GM10248 (cell line): Measurements from ENCODE around the gene FASN.

ENCODE experiments used
- CTCF ChIA-PET: fragments of 300-600 bp; sonication (Branson Sonifier 250); formaldehyde crosslinking; extraction: SDS; loops from one replicate; lab custom pipeline; 2021; ENCODE audit warnings: antibody characterized with exemption; lab: Yijun Ruan, JAX
- POLR2A ChIA-PET: fragments of 350-650 bp; sonication (Branson Sonifier 250); formaldehyde crosslinking; extraction: SDS; loops from one replicate; lab custom pipeline; 2020; ENCODE audit warnings: antibody characterized with exemption; lab: Yijun Ruan, JAX
- DNase-seq: peaks from one replicate; pipeline ENCODE4 v3.0.0; 2012; ENCODE audit errors: extremely low spot score
- TF ChIP-seq, protein P1 (sequence below): IDR thresholded peaks from 2 replicates; pipeline ENCODE4 v1.5.1; 2012; ENCODE audit warnings: mild to moderate bottlenecking, low read depth; ENCODE audit errors: extremely low read depth, missing control alignments, control extremely low read depth

Gene FASN

DNA sequence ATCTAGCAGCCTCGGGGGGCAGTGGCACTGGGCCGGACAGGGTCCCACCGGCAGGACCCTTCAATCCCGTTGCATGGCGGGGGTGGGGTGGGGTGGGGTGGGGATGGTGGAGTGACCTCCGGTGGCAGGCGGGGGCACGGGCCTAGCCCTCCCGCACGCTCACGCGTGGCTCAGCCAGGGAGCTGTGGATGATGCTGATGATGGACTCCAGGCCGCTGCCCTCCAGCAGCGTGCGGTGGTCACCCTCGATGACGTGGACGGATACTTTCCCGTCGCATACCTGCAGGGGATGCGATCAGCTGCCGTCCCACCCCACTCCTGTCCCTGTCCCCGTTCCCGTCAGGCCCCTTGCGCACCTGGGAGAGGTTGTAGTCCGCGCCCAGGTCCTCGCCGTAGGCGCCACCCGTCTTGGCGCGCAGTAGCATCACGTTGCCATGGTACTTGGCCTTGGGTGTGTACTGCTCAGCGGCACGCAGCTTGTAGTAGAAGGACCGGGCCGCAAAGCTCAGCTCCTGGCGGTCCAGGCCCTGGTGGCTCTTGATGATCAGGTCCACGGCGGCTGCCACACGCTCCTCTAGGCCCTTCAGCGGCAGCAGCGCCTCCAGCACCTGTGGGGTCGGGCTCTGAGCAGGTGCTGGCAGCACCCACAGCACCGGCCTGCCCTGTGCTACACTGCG is 18.9 kb downstream of the FASN start:
- CTCF ChIA-PET = no interaction called here
- POLR2A ChIA-PET = no interaction called here
- no peak for DNase-seq
- TF ChIP-seq, protein P1, sequence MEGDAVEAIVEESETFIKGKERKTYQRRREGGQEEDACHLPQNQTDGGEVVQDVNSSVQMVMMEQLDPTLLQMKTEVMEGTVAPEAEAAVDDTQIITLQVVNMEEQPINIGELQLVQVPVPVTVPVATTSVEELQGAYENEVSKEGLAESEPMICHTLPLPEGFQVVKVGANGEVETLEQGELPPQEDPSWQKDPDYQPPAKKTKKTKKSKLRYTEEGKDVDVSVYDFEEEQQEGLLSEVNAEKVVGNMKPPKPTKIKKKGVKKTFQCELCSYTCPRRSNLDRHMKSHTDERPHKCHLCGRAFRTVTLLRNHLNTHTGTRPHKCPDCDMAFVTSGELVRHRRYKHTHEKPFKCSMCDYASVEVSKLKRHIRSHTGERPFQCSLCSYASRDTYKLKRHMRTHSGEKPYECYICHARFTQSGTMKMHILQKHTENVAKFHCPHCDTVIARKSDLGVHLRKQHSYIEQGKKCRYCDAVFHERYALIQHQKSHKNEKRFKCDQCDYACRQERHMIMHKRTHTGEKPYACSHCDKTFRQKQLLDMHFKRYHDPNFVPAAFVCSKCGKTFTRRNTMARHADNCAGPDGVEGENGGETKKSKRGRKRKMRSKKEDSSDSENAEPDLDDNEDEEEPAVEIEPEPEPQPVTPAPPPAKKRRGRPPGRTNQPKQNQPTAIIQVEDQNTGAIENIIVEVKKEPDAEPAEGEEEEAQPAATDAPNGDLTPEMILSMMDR = no peak

DNA sequence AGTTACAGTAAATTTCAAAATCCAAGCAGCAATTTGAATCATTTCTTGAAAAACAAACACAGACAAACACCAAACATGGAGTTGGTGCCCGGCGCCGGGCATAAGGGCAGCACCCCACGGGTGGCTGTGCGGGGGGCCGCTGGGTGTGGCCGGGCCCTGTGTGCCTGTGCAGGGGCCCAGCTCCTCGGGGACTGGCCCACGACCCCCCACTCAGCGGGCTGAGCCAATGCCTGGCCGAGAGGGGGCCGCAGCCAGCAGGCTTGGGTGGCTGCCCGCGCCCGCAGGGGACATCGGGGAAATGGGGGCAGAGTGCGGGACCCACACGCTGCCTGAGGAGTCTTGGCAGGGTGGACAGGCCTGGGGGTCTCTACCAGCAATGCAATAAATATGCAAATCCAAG is 19.6 kb downstream of the FASN start:
- CTCF ChIA-PET = no interaction called here
- TF ChIP-seq, protein P1 = no peak
- DNase-seq = no peak
- POLR2A ChIA-PET = no interaction called here

DNA sequence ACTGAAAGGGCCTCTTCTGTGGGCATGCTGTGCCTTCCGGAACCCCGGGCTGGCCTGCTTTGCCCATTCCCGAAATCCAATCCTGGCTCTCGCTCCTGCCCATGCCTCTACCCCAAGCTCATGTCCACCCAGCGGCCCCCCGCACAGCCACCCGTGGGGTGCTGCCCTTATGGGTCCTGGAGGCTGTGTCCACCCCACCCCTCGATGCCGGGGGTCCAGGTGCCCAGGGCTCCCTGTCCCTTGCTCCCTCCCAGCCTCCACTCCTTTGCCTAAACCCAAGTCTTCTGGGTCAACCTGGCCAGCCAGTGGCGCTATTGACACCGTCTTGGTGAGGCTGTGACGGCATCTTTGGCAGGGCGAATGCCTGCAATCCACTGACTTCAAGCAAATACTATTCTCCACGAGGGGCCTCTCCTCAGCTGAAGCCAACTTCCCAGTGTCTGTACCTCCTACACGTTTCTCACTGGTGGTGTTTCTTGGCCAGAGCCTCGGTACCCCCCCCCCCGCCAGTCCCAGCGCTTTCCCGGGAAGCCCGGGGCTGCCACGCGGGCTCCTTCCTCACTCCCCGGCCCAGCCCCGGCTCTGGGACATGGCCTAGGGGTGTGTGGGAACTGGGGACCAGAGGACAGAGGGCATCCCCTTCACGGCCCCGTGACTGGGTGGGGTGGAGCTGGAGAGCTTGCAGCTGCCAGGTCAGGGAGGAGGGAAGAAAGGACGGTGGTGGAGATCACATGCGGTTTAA is 20.2 kb downstream of the FASN start:
- POLR2A ChIA-PET = no interaction called here
- DNase-seq = no peak
- CTCF ChIA-PET = interaction anchor here (2.4 kb wide), 1 partner anchor 18 kb away, joined by 5 read pairs; no protein-coding TSS in a partner anchor
- TF ChIP-seq, protein P1 = no peak

GRCh38 chr17:82076785-82077591 is 21.0 kb downstream of the FASN start:
- ChIA-PET CTCF (interaction anchor here (0.9 to 2.4 kb wide), 4 partner anchors 8 to 46 kb away, joined by 3 to 5 read pairs (median 3); partner anchors contain the start of gene DCXR), POLR2A (interaction anchor here (1.1 kb wide), 1 partner anchor 9 kb away, joined by 3 read pairs; no protein-coding TSS in a partner anchor)
- no peak for DNase-seq
- TF ChIP-seq, protein P1 = no peak

DNA sequence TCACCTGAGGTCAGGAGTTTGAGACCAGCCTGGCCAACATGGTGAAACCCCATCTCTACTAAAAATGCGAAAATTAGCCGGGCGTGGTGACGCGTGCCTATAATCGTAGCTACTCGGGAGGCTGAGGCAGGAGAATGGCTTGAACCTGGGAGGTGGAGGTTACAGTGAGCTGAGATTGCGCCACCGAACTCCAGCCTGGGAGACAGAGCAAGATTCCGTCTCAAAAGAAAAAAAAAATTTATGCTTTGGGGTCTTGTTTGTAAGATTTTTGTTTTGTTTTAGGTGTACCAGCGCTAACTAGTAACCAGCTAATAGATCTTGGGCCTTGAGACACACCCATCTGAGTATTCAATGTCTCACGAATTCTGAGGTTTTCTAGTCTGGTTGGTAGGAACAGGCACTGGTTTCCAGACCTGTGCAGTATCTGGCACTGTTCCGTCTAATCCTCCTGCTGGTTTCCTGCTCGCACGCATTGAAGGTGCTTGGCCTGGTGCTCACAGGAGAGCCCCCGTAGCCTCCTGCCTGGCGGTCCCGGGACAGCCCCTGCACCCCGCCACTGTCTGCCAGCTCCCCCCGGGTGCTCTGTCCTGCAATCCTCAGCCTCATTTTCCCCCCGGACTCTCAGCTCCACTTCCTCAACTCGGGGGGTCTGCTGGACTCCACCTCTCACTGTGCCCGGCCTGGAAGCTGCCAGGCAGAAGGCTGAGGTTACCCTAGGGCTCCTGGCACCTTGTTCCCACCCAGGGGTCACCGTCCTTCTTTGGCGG is 21.8 kb downstream of the FASN start:
- POLR2A ChIA-PET = interaction anchor here (0.5 to 1.1 kb wide), 2 partner anchors 10 to 269 kb away, joined by 3 to 4 read pairs; no protein-coding TSS in a partner anchor
- CTCF ChIA-PET = interaction anchor here (0.9 to 2.4 kb wide), 4 partner anchors 9 to 46 kb away, joined by 3 to 5 read pairs (median 3); partner anchors contain the start of gene DCXR
- DNase-seq = no peak
- TF ChIP-seq, protein P1 = no peak
